AG09319 (cell line): ENCODE results near the gene PSMD13.

Experiments used
- DNase-seq: peaks from one replicate; pipeline ENCODE4 v3.0.0-alpha.2; 2010; ENCODE audit warnings: low read depth; ENCODE audit errors: extremely low read depth
- CTCF ChIP-seq: IDR thresholded peaks from 2 replicates; pipeline ENCODE4 v1.5.1; 2011; ENCODE audit warnings: low read depth, mild to moderate bottlenecking, inconsistent platforms, low read length, moderate library complexity

The PSMD13 gene

GRCh38 chr11:289398-289711 is 52.6 kb downstream of the PSMD13 start:
- no peak for TF ChIP-seq CTCF
- no peak for DNase-seq

GRCh38 chr11:289712-290620 is 53.2 kb downstream of the PSMD13 start:
- no peak for DNase-seq

GRCh38 chr11:290621-291231 is 54.0 kb downstream of the PSMD13 start:
- no peak for TF ChIP-seq CTCF
- no peak for DNase-seq

More at GRCh38 chr11:289712-290620, 53.2 kb downstream of the PSMD13 start:
- TF ChIP-seq CTCF, result no peak

GRCh38 chr11:291281-292210 is 54.8 kb downstream of the PSMD13 start:
- no peak for DNase-seq
- no peak for TF ChIP-seq CTCF

- no peak for TF ChIP-seq CTCF
- DNase-seq, result no peak
Measured at GRCh38 chr11:292211-293121, 55.7 kb downstream of the PSMD13 start.

GRCh38 chr11:293271-293851 is 56.6 kb downstream of the PSMD13 start:
- DNase-seq, result no peak
- no peak for TF ChIP-seq CTCF
